Heart right ventricle (tissue), 16 donors: ENCODE results near the gene TPTE2. TPM values are rescaled to one million over a fixed set of nuclear protein-coding genes. Genes with fewer than 3 reads are reported as not detected.

Experiments
- ATAC-seq, 8 donors: fragments of 200-7000 bp; cut with Tn5 transposase; one replicate each; pipeline ENCODE4 v1.9.1; 2020; ENCODE audit warnings: mild to moderate bottlenecking in 8 of 8, moderate library complexity in 8 of 8, moderate number of reproducible peaks in 1 of 8
- DNase-seq, 2 donors: peaks; one replicate each; pipeline ENCODE4 v3.0.0-alpha.2; 2020
- H3K27ac ChIP-seq, 10 donors: fragments of 200-600 bp; sonication (generic) in 2 of 10; one replicate each; pipeline versions ENCODE4 v1.5.0 to v1.8.0; 2020 to 2022; ENCODE audit warnings: mild to moderate bottlenecking in 3 of 10
- H3K27me3 ChIP-seq, 7 donors: fragments of 200-600 bp; one replicate each; pipeline ENCODE4 v1.8.0; 2021 to 2022; ENCODE audit warnings: mild to moderate bottlenecking in 2 of 7
- H3K36me3 ChIP-seq, 9 donors: fragments of 200-600 bp; sonication (generic) in 1 of 9; one replicate each; pipeline versions ENCODE4 v1.5.0 to v1.8.0; 2020 to 2022; ENCODE audit warnings: mild to moderate bottlenecking in 2 of 9
- H3K4me1 ChIP-seq, 9 donors: fragments of 200-600 bp; sonication (generic) in 1 of 9; one replicate each; pipeline versions ENCODE4 v1.5.0 to v1.8.0; 2020 to 2022; ENCODE audit warnings: mild to moderate bottlenecking in 4 of 9
- H3K4me3 ChIP-seq, 10 donors: fragments of 200-600 bp; sonication (generic) in 2 of 10; one replicate each; pipeline versions ENCODE4 v1.5.0 to v1.8.0; 2020 to 2022; ENCODE audit warnings: mild to moderate bottlenecking in 7 of 10, moderate library complexity in 2 of 10
- H3K9me3 ChIP-seq, 11 donors: fragments of 200-600 bp in 10 of 11; sonication (generic) in 2 of 11; one replicate each; pipeline versions ENCODE4 v1.5.0 to v1.8.0; 2013 to 2022; ENCODE audit warnings: mild to moderate bottlenecking in 2 of 11, control low read depth in 1 of 11, moderate library complexity in 1 of 11
- CTCF ChIP-seq, 9 donors: fragments of 200-600 bp; sonication (generic) in 2 of 9; IDR thresholded peaks; one replicate each; pipeline versions ENCODE4 v1.5.0 to v1.8.0; 2021 to 2022; ENCODE audit warnings: antibody characterized with exemption in 9 of 9, mild to moderate bottlenecking in 5 of 9, moderate library complexity in 1 of 9
- WGBS, 2 donors: extraction: QIAGEN DNeasy Blood & Tissue Kit; methylation state at CpG; one replicate each; pipeline ENCODE4 v1.1.7; 2013; ENCODE audit warnings: inconsistent platforms in 1 of 2; 5-methylcytosine and 5-hydroxymethylcytosine counted together
- intact Hi-C, 10 donors: fragments of 100-400 bp; cut with DNase I; formaldehyde crosslinking; loops; one replicate each; pipeline versions ENCODE4 v1.11.1 to v1.14.2; 2022
- polyA plus RNA-seq, 2 donors: library from polyadenylated mRNA; stranded (reverse); fragments of 200-250 nt; gene quantifications; one replicate each; pipeline ENCODE4 v1.2.3, GENCODE V29; 2013
- total RNA-seq, 10 donors: library from RNA; stranded (reverse); fragmentation: NEBNext Ultra II Directional in 3 of 10; extraction: Animal tissue kit (Norgen Biotek cat#: 25700) in 3 of 10; gene quantifications; one replicate each; pipeline versions ENCODE4 v1.2.1 to v1.2.4, GENCODE V29; 2021 to 2023
- donor health status: Arrhythmogenic right ventricular cardiomyopathy.
- donor health status: ischemic (EF 13 %, LVEDD 7.1; RV severe dilation, severe dysfunction).
- donor health status: healthy with polysubstance abuse.
- donor health status: DM: no; HTN: yes; CAD: no.
- donor health status: DM: no; HTN: no; CAD: no.
- donor health status: ischemic (EF 25% LVEDD 6.9; RV normal size, moderate dysfunction).
- donor health status: ischemic (EF 25% LVEDD 5.7; RV mildly dilated, moderate dysfunction).
- donor health status: healthy.
- donor health status: DM: yes; HTN: yes; CAD: no.
- donor health status: Ischemic cardiomyopathy.
- donor health status: ischemic (EF 35%, LVEDD 5.7; RV mildly dilated, moderate dysfunction).
- donor health status: nonischemic (EF 11% LVEDD 7.7; RV severe dilation, severe dysfunction).
- donor health status: DM: yes; HTN: yes; CAD: no.
- donor health status: PGD.
- donor health status: ischemic (EF 29% LVEDD 5.4; RV normal size, mild dysfunction).
- donor health status: nonischemic (EF 23%, LVEDD 6.1; RV moderate dilation, normal function).

Gene TPTE2
- total and polyA plus RNA-seq, 12 donors = not detected

GRCh38 chr13:19581675-19582074 is 20.3 kb upstream of the TPTE2 start:
- intact Hi-C loops = no loop called here
- H3K4me1 ChIP-seq = peaks cover 0 to 2% (median 0%) of the 10 kb centered on the region in 9 donors

GRCh38 chr13:19575230-19575629 is 13.9 kb upstream of the TPTE2 start:
- no peak overlapping the region for H3K4me3 ChIP-seq
- DNase-seq (no peak), ATAC-seq (no peak)
- 51 to 55% methylated on average over 2 of the region's 2 CpGs for WGBS, 2 donors
- H3K36me3 ChIP-seq = no peaks in the 10 kb centered on the region
- no peaks in the 10 kb centered on the region for H3K4me1 ChIP-seq
- H3K27me3 ChIP-seq = peaks cover 0 to 6% (median 0%) of the 10 kb centered on the region in 7 donors
- H3K9me3 ChIP-seq = no peaks in the 10 kb centered on the region
- no peak for TF ChIP-seq CTCF (IDR thresholded peaks at IDR 0.05)
- H3K27ac ChIP-seq = no peak overlapping the region
- intact Hi-C loops = no loop called here

More at GRCh38 chr13:19581675-19582074, 20.3 kb upstream of the TPTE2 start:
- ATAC-seq (no peak), DNase-seq (no peak)
- Histone ChIP-seq H3K4me3 (no peak overlapping the region), H3K27ac (no peak overlapping the region), H3K27me3 (peaks cover 0 to 8% (median 0%) of the 10 kb centered on the region in 7 donors), H3K36me3 (no peaks in the 10 kb centered on the region), H3K9me3 (peaks cover 0 to 8% (median 0%) of the 10 kb centered on the region in 11 donors)
- no peak for TF ChIP-seq CTCF (IDR thresholded peaks at IDR 0.05)

GRCh38 chr13:19573120-19573716 is 11.9 kb upstream of the TPTE2 start:
- 82 to 83% methylated on average over 9 of the region's 9 CpGs for WGBS, 2 donors
- Histone ChIP-seq H3K36me3 (no peaks in the 10 kb centered on the region), H3K27ac (no peak overlapping the region), H3K27me3 (peaks cover 0 to 6% (median 0%) of the 10 kb centered on the region in 7 donors), H3K4me1 (no peaks in the 10 kb centered on the region), H3K9me3 (no peaks in the 10 kb centered on the region), H3K4me3 (no peak overlapping the region)
- ATAC-seq (no peak), DNase-seq (no peak)
- intact Hi-C loops = no loop called here
- no peak for TF ChIP-seq CTCF (IDR thresholded peaks at IDR 0.05)

GRCh38 chr13:19572280-19572679 is 10.9 kb upstream of the TPTE2 start:
- ATAC-seq = no peak
- TF ChIP-seq CTCF (IDR thresholded peaks at IDR 0.05) = no peak
- intact Hi-C loops = no loop called here
- Histone ChIP-seq H3K27ac (no peak overlapping the region), H3K4me3 (no peak overlapping the region), H3K36me3 (no peaks in the 10 kb centered on the region), H3K9me3 (no peaks in the 10 kb centered on the region), H3K27me3 (peaks cover 0 to 6% (median 0%) of the 10 kb centered on the region in 7 donors), H3K4me1 (no peaks in the 10 kb centered on the region)
- WGBS, 2 donors = 68 to 70% methylated on average over 4 of the region's 4 CpGs
- no peak for DNase-seq
